ENCODE results near the gene TNFSF10.

TNFSF10 gene

DNA sequence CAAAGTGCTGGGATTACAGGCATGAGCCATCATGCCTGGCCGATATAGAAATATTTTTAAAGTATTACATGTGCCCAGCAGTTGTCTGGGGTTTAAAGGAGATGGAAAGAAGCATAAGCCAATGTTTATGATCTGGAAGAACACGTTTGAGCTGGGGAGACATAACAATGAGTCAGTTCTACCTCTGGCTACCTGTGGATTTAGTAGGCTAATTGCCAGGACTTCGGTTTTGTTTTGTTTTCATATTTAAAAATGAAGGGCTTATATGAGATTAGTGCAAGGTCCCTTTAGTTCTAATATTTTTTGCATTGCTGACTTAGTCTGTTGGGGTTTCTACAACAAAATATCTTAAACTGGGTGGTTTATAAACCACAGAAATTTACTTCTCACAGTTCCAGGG is 22.9 kb upstream of the TNFSF10 start:
- peaks cover 13% of the 10 kb centered on the region for H3K4me1 ChIP-seq
- TF ChIP-seq Cebpa-rat (IDR thresholded peaks at IDR 0.05) = no peak
- no peak overlapping the region for H3K27ac ChIP-seq
- H3K9ac ChIP-seq = no peak overlapping the region
- H3K27me3 ChIP-seq = no peaks in the 10 kb centered on the region
- 0 out of 2 replicates have a peak, but pooled peaks cover 9% of the 10 kb centered on the region for H3K9me3 ChIP-seq
- H4K20me1 ChIP-seq = no peaks in the 10 kb centered on the region
- H3K36me3 ChIP-seq = no peaks in the 10 kb centered on the region
- no peak overlapping the region; the same call in 1 of the 2 replicates for H3K4me2 ChIP-seq
- H3K4me3 ChIP-seq = no peak overlapping the region

DNA sequence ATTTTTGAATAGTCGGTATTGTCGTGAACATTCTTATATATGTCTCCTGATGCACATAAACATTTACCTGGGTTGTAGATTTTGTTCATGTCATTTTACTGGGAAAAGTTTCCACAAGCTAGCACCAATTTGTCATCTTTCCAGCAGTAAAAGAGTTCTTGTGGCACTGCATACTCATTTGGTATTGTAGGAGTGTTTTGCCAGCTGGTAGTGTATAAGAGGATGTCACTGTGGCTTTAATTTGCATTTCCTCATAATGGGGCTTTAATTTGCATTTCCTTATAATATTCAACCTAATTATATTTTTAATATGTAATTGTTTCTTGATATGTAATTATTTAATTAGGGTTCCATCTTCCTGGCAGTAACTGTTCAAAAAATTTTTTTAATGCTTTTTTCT is 21.2 kb upstream of the TNFSF10 start:
- peaks cover 13% of the 10 kb centered on the region for H3K4me1 ChIP-seq
- H3K27ac ChIP-seq = no peak overlapping the region
- no peak overlapping the region for H3K9ac ChIP-seq
- no peaks in the 10 kb centered on the region for H4K20me1 ChIP-seq
- no peaks in the 10 kb centered on the region for H3K36me3 ChIP-seq
- no peaks in the 10 kb centered on the region for H3K27me3 ChIP-seq
- no peak overlapping the region for H3K4me2 ChIP-seq
- H3K9me3 ChIP-seq = 0 out of 2 replicates have a peak, but pooled peaks cover 9% of the 10 kb centered on the region
- TF ChIP-seq Cebpa-rat (IDR thresholded peaks at IDR 0.05) = no peak
- H3K4me3 ChIP-seq = no peak overlapping the region

DNA sequence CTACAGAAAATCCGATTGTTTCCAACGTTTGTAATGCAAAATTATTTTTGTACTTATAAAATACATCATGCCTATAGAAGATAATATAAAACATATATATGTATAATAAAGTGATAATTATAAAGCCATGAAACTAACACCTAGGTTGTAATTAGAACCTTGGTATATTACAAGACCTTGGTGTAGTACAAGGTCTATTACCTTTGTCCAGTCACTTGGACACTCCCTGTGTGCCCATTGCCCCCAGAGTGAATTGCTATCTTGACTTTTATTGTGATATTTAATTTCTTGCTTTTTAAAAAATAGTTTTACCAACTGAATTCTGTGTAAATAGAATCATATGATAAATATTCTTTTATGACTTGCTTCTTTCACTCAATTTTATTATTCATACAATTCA is 20.7 kb upstream of the TNFSF10 start:
- Histone ChIP-seq H3K27me3 (no peaks in the 10 kb centered on the region), H3K36me3 (no peaks in the 10 kb centered on the region), H4K20me1 (no peaks in the 10 kb centered on the region), H3K4me2 (no peak overlapping the region), H3K4me3 (no peak overlapping the region), H3K27ac (no peak overlapping the region), H3K4me1 (peaks cover 13% of the 10 kb centered on the region), H3K9me3 (0 out of 2 replicates have a peak, but pooled peaks cover 7% of the 10 kb centered on the region), H3K9ac (no peak overlapping the region)
- TF ChIP-seq Cebpa-rat (IDR thresholded peaks at IDR 0.05) = no peak

DNA sequence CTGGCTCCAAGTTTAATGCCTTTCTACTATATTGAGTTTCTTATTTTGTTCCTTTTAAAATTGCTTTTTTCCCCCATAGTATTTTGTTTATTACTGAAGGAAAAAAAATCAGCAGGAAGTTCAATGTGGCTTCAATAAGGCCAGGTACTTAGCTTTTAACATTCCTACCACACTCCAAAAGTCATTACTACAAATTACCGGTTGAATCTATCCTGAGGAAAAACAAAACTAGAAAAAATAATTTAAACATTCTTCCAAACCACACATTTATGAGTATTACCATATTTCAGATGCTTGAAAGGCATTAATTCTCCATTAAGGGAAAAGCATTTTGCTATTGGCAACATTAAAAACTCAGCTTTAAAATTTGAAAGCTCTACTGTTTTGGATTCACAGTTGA is 20.2 kb upstream of the TNFSF10 start:
- no peak overlapping the region for H3K9ac ChIP-seq
- no peaks in the 10 kb centered on the region for H3K27me3 ChIP-seq
- no peak for TF ChIP-seq Cebpa-rat (IDR thresholded peaks at IDR 0.05)
- H3K9me3 ChIP-seq = 0 out of 2 replicates have a peak, but pooled peaks cover 2% of the 10 kb centered on the region
- no peak overlapping the region for H3K27ac ChIP-seq
- peaks cover 13% of the 10 kb centered on the region for H3K4me1 ChIP-seq
- no peak overlapping the region for H3K4me3 ChIP-seq
- H3K4me2 ChIP-seq = no peak overlapping the region
- H3K36me3 ChIP-seq = no peaks in the 10 kb centered on the region
- H4K20me1 ChIP-seq = no peaks in the 10 kb centered on the region

DNA sequence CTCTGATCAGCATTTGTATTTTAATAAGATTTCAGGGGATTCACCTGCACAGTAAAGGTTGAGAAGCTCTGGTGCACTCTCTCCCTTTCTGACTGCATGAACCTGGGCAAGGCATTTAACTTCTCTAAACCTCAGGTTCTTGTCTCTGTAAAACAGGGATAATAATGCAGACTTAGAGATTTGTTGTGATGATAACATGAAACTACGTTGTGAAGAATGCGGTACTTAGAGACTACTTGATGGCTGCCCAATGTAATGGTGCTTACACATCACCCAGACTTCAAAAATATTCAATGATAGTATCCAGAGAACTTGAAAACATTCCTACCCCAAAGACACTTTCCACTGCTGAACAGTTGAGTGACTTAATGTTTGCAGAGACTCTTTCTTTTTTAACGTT is 19.8 kb upstream of the TNFSF10 start:
- Histone ChIP-seq H3K4me2 (no peak overlapping the region), H4K20me1 (no peaks in the 10 kb centered on the region), H3K4me3 (no peak overlapping the region), H3K9ac (no peak overlapping the region), H3K4me1 (peaks cover 13% of the 10 kb centered on the region), H3K27ac (no peak overlapping the region), H3K27me3 (no peaks in the 10 kb centered on the region), H3K36me3 (no peaks in the 10 kb centered on the region), H3K9me3 (no peaks in the 10 kb centered on the region)
- TF ChIP-seq Cebpa-rat (IDR thresholded peaks at IDR 0.05) = no peak

DNA sequence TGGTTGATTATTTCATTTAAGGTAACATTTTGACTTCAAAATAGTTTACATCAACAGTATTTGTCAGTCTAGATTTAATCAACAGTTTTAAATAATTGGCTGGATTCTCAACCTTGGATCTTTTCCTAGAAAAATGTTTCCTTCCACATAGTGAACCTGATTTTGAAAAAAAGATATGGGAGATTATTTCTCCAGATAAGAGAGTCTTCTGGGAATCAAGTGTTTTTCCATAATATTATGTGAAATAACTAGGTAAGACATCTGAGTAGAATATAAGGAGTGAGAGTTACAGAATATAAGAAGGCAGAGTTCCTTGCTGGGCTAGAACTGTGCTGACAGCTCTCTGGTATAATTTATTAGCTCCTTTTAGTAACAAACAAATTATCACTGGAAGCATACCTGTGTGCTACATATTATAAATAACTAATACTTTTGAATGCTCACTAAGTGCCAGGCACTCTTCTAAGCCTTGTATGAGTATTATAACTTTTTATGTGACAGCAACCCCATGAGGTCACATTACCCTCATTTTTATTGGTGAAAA is 18.8 kb upstream of the TNFSF10 start:
- H3K27me3 ChIP-seq = no peaks in the 10 kb centered on the region
- H3K4me2 ChIP-seq = no peak overlapping the region
- H3K36me3 ChIP-seq = no peaks in the 10 kb centered on the region
- no peak overlapping the region for H3K27ac ChIP-seq
- TF ChIP-seq Cebpa-rat (IDR thresholded peaks at IDR 0.05) = no peak
- no peak overlapping the region for H3K9ac ChIP-seq
- no peaks in the 10 kb centered on the region for H3K9me3 ChIP-seq
- H3K4me3 ChIP-seq = no peak overlapping the region
- H4K20me1 ChIP-seq = no peaks in the 10 kb centered on the region
- peaks cover 8% of the 10 kb centered on the region for H3K4me1 ChIP-seq

DNA sequence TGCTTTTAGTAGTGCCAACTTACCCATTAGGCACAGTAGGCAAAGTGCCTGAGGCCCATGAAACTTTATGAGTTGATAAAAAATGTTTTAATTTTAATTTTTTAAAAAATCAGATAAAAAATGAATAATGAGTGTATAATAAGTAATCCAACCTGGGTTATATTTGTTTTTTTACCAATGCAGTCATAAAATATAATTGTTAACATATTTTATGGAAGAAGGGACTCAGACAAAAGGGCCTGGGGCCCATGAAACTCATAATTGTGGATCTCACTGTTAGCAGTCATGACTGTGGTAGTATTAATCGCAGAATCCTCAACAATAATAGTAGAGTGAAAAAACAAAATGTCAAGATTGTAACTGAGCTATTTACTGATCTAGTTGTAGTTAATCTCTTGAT is 16.8 kb upstream of the TNFSF10 start:
- no peaks in the 10 kb centered on the region for H3K9me3 ChIP-seq
- no peak overlapping the region for H3K27ac ChIP-seq
- TF ChIP-seq Cebpa-rat (IDR thresholded peaks at IDR 0.05) = no peak
- no peaks in the 10 kb centered on the region for H3K27me3 ChIP-seq
- H3K4me1 ChIP-seq = no peaks in the 10 kb centered on the region
- H3K4me3 ChIP-seq = no peak overlapping the region
- no peaks in the 10 kb centered on the region for H4K20me1 ChIP-seq
- no peaks in the 10 kb centered on the region for H3K36me3 ChIP-seq
- H3K9ac ChIP-seq = no peak overlapping the region
- H3K4me2 ChIP-seq = no peak overlapping the region

DNA sequence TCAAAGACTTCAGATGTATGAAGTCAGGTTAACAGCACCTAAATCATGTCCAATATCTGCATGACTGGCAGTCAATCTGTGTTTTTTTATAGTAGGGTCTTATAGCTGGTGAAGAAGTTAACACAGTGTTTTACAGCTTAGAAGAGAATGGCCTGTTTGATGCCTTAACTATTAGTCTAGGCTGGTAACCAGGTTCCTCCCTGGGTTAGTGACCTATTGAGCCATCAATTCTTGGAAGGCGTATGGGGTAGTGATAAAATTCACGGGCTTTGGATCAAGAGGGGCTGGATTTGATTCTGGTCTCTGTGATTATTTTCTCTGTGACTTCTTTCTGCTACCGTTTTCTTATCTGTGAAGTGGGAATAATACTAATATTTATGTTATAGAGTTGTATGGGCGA is 16.0 kb upstream of the TNFSF10 start:
- no peaks in the 10 kb centered on the region for H3K27me3 ChIP-seq
- no peak overlapping the region for H3K27ac ChIP-seq
- H3K4me1 ChIP-seq = no peaks in the 10 kb centered on the region
- no peaks in the 10 kb centered on the region for H4K20me1 ChIP-seq
- H3K9me3 ChIP-seq = no peaks in the 10 kb centered on the region
- H3K4me2 ChIP-seq = no peak overlapping the region
- TF ChIP-seq Cebpa-rat (IDR thresholded peaks at IDR 0.05) = no peak
- no peak overlapping the region for H3K9ac ChIP-seq
- no peak overlapping the region for H3K4me3 ChIP-seq
- H3K36me3 ChIP-seq = no peaks in the 10 kb centered on the region

DNA sequence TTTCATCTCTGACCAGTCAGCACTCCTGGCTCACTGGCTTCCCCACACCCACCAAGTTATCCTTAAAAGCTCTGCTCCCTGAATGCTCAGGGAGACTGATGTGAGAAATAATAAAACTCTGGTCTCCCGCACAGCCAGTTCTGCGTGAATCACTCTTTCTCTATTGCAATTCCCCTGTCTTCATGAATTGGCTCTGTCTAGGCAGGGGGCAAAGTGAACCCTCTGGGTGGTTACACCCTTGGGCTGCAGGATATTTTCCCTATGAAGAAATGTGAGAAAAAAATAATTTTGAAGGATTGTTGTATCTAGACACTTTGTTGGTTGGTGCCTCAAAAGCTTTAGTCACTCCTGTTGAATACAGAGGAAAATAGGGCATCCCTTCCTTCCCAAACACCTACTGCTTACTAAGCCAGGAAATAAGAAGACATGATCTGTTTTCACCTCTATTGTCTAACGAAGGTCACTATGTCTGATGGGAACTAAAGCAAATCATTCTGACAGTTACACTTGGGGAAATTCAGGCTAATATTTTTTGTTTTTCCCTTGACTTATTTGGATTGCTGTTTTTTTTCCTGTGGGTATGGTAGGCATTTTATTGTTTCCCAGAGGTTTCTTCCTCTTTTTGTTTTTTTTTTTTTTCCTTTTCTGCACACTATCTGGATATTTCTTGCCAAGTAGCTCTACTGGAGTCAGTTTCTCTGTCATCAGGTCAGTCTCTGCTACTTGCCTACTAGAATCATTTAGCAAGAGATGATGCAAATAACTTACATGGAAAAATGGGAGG is 15.3 kb upstream of the TNFSF10 start:
- no peaks in the 10 kb centered on the region for H3K4me1 ChIP-seq
- H3K4me3 ChIP-seq = no peak overlapping the region
- no peak overlapping the region for H3K4me2 ChIP-seq
- H3K9me3 ChIP-seq = no peaks in the 10 kb centered on the region
- no peak for TF ChIP-seq Cebpa-rat (IDR thresholded peaks at IDR 0.05)
- no peak overlapping the region for H3K27ac ChIP-seq
- H3K27me3 ChIP-seq = no peaks in the 10 kb centered on the region
- H4K20me1 ChIP-seq = no peaks in the 10 kb centered on the region
- no peak overlapping the region for H3K9ac ChIP-seq
- no peaks in the 10 kb centered on the region for H3K36me3 ChIP-seq

DNA sequence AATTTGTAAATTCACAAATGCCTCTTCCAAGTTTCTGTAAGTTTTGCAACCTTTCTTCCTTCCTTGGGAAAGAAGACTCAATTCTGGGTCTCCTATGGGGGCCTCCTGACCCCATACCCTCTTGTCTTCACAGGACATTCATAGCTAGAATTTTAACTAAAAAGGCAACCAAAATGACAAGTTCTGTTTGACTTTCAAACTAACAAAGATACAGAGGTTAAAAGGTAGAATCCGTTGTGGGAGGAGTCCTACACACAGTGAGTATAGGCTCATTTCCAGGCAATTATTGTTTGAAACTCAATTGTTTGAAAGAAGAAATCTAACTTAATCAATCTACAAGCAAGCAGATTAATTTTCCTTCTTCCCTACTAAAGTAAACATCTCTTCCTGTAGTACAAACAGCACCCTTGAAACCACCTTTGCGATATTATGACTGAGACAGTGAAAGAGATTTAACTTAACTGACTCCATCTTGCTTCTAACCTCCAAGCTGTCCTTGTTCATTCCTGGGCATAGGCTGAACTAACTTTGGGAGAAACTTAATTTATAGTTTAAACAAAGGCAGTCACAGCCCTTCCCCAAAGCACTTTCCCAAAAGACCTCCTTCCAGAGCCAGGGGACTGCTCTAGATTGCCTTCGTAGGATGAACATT is 14.4 kb upstream of the TNFSF10 start:
- no peak overlapping the region for H3K27ac ChIP-seq
- no peaks in the 10 kb centered on the region for H3K4me1 ChIP-seq
- H3K36me3 ChIP-seq = no peaks in the 10 kb centered on the region
- no peaks in the 10 kb centered on the region for H3K9me3 ChIP-seq
- H3K4me2 ChIP-seq = no peak overlapping the region
- H3K9ac ChIP-seq = no peak overlapping the region
- TF ChIP-seq Cebpa-rat (IDR thresholded peaks at IDR 0.05) = no peak
- no peaks in the 10 kb centered on the region for H3K27me3 ChIP-seq
- H4K20me1 ChIP-seq = no peaks in the 10 kb centered on the region
- no peak overlapping the region for H3K4me3 ChIP-seq
